Measurements from ENCODE around the gene CD83.

Gene CD83

GRCh38 chr6:14081126-14081525, 36.4 kb upstream of the CD83 start:
- DNase-seq, result no peak
- H3K4me3 ChIP-seq (ENCODE audit: low read depth, low read length), result no peak overlapping the region

GRCh38 chr6:14082771-14083170, 34.8 kb upstream of the CD83 start:
- DNase-seq, result no peak
- Histone ChIP-seq H3K4me3 (ENCODE audit: low read depth, low read length) (no peak overlapping the region), H3K27ac (no peak overlapping the region), H3K27me3 (replicated peaks) (no peaks in the 10 kb centered on the region), H3K36me3 (replicated peaks) (no peaks in the 10 kb centered on the region)
- TF ChIP-seq CTCF (IDR thresholded peaks at IDR 0.05; ENCODE audit: low read depth, low read length, missing control alignments), result no peak
- in situ Hi-C loops (cut with HindIII; ENCODE audit: low pct_ligation_motif_present, low sequenced_read_pairs), result no loop called here

More at GRCh38 chr6:14081126-14081525, 36.4 kb upstream of the CD83 start:
- in situ Hi-C loops (cut with HindIII; ENCODE audit: low pct_ligation_motif_present, low sequenced_read_pairs), result no loop called here
- no peak overlapping the region for H3K27ac ChIP-seq
- no peak for TF ChIP-seq CTCF (IDR thresholded peaks at IDR 0.05; ENCODE audit: low read depth, low read length, missing control alignments)
- no peaks in the 10 kb centered on the region for H3K36me3 ChIP-seq (replicated peaks)
- H3K27me3 ChIP-seq (replicated peaks), result no peaks in the 10 kb centered on the region

GRCh38 chr6:14083262-14083661, 34.3 kb upstream of the CD83 start:
- no peak overlapping the region for H3K4me3 ChIP-seq (ENCODE audit: low read depth, low read length)
- no peak for TF ChIP-seq CTCF (IDR thresholded peaks at IDR 0.05; ENCODE audit: low read depth, low read length, missing control alignments)
- H3K27ac ChIP-seq, result no peak overlapping the region
- H3K36me3 ChIP-seq (replicated peaks), result no peaks in the 10 kb centered on the region
- no peaks in the 10 kb centered on the region for H3K27me3 ChIP-seq (replicated peaks)
- in situ Hi-C loops (cut with HindIII; ENCODE audit: low pct_ligation_motif_present, low sequenced_read_pairs), result no loop called here
- no peak for DNase-seq

GRCh38 chr6:14083751-14084150, 33.8 kb upstream of the CD83 start:
- H3K27me3 ChIP-seq (replicated peaks), result no peaks in the 10 kb centered on the region
- in situ Hi-C loops (cut with HindIII; ENCODE audit: low pct_ligation_motif_present, low sequenced_read_pairs), result no loop called here
- DNase-seq, result no peak

GRCh38 chr6:14084388-14084787, 33.2 kb upstream of the CD83 start:
- no peak overlapping the region for H3K4me3 ChIP-seq (ENCODE audit: low read depth, low read length)

More at GRCh38 chr6:14083751-14084150, 33.8 kb upstream of the CD83 start:
- Histone ChIP-seq H3K27ac (no peak overlapping the region), H3K36me3 (replicated peaks) (no peaks in the 10 kb centered on the region), H3K4me3 (ENCODE audit: low read depth, low read length) (no peak overlapping the region)
- TF ChIP-seq CTCF (IDR thresholded peaks at IDR 0.05; ENCODE audit: low read depth, low read length, missing control alignments), result no peak

More at GRCh38 chr6:14084388-14084787, 33.2 kb upstream of the CD83 start:
- in situ Hi-C loops (cut with HindIII; ENCODE audit: low pct_ligation_motif_present, low sequenced_read_pairs), result no loop called here
- Histone ChIP-seq H3K27me3 (replicated peaks) (no peaks in the 10 kb centered on the region), H3K36me3 (replicated peaks) (no peaks in the 10 kb centered on the region), H3K27ac (no peak overlapping the region)
- no peak for TF ChIP-seq CTCF (IDR thresholded peaks at IDR 0.05; ENCODE audit: low read depth, low read length, missing control alignments)
- no peak for DNase-seq

Data from brain microvascular endothelial cell (primary cell).